Neural crest cell (in vitro differentiated cells): Measurements from ENCODE around the gene VPS8. TPM values are rescaled to one million over a fixed set of nuclear protein-coding genes. Genes with fewer than 3 reads are reported as not detected.

Experiments used
- DNase-seq: peaks from one replicate; pipeline ENCODE4 v3.0.0; 2021; ENCODE audit warnings: low read depth, mixed read lengths, low spot score
- H3K27ac Mint-ChIP-seq: one replicate; pipeline ENCODE4 v1.8.0; 2021; ENCODE audit warnings: mild to moderate bottlenecking, mixed read lengths; ENCODE audit not compliant: unreplicated experiment
- H3K27me3 Mint-ChIP-seq: 2 replicates; pipeline ENCODE4 v1.8.0; 2021; ENCODE audit warnings: low read depth, mild to moderate bottlenecking, mixed read lengths
- H3K36me3 Mint-ChIP-seq: 2 replicates; pipeline ENCODE4 v1.8.0; 2021; ENCODE audit warnings: low read depth, mild to moderate bottlenecking, mixed read lengths
- H3K4me1 Mint-ChIP-seq: 2 replicates; pipeline ENCODE4 v1.8.0; 2021; ENCODE audit warnings: mixed read lengths
- H3K4me3 Mint-ChIP-seq: one replicate; pipeline ENCODE4 v1.8.0; 2021; ENCODE audit warnings: mild to moderate bottlenecking, mixed read lengths
- H3K9me3 Mint-ChIP-seq: 2 replicates; pipeline ENCODE4 v1.8.0; 2021; ENCODE audit warnings: mixed read lengths
- CTCF ChIP-seq: fragments of 200-600 bp; sonication (generic); conservative IDR thresholded peaks from 2 replicates; pipeline ENCODE4 v1.5.0; 2021; ENCODE audit warnings: antibody characterized with exemption, mild to moderate bottlenecking
- total RNA-seq: library from RNA; stranded (reverse); gene quantifications from 2 replicates; pipeline ENCODE4 v1.2.1, GENCODE V29; 2021

The VPS8 gene
- total RNA-seq, 1 donor from 2014 or later: 55.7 TPM

- no peaks in the 10 kb centered on the region for H3K9me3 Mint-ChIP-seq
- peaks cover 3% of the 10 kb centered on the region for H3K27me3 Mint-ChIP-seq
- no peak for DNase-seq
- H3K4me3 Mint-ChIP-seq: no peak overlapping the region
- H3K27ac Mint-ChIP-seq: no peak overlapping the region
- H3K36me3 Mint-ChIP-seq: no peaks in the 10 kb centered on the region
- TF ChIP-seq CTCF: no peak
- H3K4me1 Mint-ChIP-seq: peaks cover 10% of the 10 kb centered on the region
Observed at GRCh38 chr3:184766555-184767261, 45.3 kb upstream of the VPS8 start.

DNA sequence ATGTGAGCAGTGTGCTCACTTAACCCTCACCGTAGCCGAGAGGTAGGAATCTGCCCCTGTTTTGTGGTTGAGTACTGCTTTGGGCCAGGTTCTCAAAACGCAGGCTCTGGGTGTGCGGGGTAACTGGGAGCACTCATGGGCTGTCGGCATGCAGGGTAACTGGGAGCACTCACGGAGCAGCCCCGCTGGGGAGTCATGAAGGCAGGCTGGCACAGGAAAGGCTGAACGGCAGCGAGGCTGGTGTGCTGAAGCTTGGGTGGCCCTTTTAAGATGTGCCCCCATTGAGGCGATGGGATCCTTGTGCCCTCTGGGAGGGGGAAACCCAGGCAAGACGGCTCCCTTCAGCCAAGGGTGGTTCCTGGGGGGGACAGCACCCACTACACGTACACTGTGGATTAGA lies 44.6 kb upstream of the VPS8 start:
- Mint-ChIP-seq H3K4me1 (peaks cover 15% of the 10 kb centered on the region), H3K36me3 (no peaks in the 10 kb centered on the region), H3K9me3 (no peaks in the 10 kb centered on the region), H3K27me3 (peaks cover 3% of the 10 kb centered on the region), H3K4me3 (no peak overlapping the region), H3K27ac (no peak overlapping the region)
- no peak for DNase-seq
- TF ChIP-seq CTCF: no peak

DNA sequence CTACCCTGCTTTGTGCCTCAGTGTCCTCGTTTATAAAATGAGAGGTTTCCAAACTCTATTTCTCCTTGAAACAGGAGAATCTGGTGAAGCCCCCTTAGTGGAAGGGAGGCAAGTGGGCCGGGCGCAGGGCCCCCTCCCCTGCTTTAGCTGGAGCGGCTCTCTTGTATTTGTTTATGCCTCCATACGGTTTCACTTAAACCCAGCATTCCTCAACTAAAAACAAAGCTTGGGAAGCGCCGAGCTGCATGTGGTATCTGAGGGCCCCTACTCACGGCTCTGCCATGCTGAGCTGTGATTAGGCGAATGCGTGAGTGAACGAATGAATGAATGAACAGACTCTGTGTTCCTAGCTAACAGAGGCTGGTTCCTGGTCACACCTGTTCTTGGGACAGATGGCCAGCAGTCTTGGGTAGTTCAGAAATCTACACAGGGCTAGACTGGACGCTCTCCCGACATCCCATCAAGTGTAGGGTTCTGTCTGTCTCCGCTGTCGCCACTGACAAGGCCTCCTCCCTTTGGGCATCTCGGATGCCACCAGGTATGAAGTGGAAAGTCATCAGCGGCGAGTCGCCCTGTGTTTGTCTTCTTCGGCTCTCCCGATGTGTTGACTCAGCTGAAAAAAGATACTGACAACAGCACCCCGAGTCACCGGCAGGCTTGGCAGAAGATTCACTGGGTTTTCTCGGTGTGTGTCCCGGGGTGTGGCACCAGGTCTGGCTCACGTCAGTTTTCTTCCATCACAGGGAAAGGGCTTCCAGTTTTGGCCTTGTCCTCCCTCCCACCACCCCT lies 42.4 kb upstream of the VPS8 start:
- Mint-ChIP-seq H3K36me3 (no peaks in the 10 kb centered on the region), H3K9me3 (no peaks in the 10 kb centered on the region), H3K27ac (peak overlapping the region; percentile 67), H3K4me3 (no peak overlapping the region), H3K4me1 (peaks cover 15% of the 10 kb centered on the region), H3K27me3 (peaks cover 3% of the 10 kb centered on the region)
- TF ChIP-seq CTCF: no peak
- DNase-seq: no peak

DNA sequence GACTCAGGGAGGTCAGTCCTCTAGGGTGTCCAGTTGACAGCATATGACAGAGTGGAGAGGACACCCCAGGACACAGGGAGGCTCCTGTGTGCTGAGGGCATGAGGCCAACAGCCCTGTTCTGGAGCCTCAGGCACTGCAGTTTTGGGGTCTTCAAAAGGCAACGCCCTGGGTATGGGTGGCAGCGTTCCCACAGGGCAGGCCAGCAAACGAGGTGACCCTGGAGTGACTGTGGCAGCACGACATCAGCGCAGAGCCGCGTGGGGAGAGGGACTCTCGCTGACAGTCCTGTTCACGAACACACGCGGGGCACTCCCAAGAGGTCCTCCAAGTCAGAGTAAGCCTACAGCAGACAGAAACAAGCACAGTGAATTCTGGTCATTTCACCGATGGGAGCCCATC lies 41.4 kb upstream of the VPS8 start:
- H3K36me3 Mint-ChIP-seq: no peaks in the 10 kb centered on the region
- no peak overlapping the region for H3K27ac Mint-ChIP-seq

More for the DNA sequence above, 41.4 kb upstream of the VPS8 start:
- no peak for TF ChIP-seq CTCF
- Mint-ChIP-seq H3K4me3 (no peak overlapping the region), H3K4me1 (peaks cover 15% of the 10 kb centered on the region), H3K9me3 (no peaks in the 10 kb centered on the region), H3K27me3 (peaks cover 3% of the 10 kb centered on the region)
- no peak for DNase-seq
